H9 (cell line): Measurements from ENCODE around the gene RIOX2. TPM values are rescaled to one million over a fixed set of nuclear protein-coding genes. Genes with fewer than 3 reads are reported as not detected.

Experiments
- DNase-seq: peaks from one replicate; pipeline ENCODE4 v3.0.0-alpha.2; 2017
- H2AFZ ChIP-seq: one replicate; pipeline ENCODE4 v1.6.1; 2013; ENCODE audit warnings: mild to moderate bottlenecking, low read length, control low read depth, moderate library complexity
- H2AK5ac ChIP-seq: 2 replicates; pipeline ENCODE4 v1.6.1; 2013; ENCODE audit warnings: low read length, control low read depth, mixed read lengths; ENCODE audit not compliant: insufficient read length
- H2BK120ac ChIP-seq: one replicate; pipeline ENCODE4 v1.6.1; 2013; ENCODE audit warnings: low read depth, mild to moderate bottlenecking, low read length, control low read depth, inconsistent platforms; ENCODE audit not compliant: poor library complexity, severe bottlenecking
- H2BK12ac ChIP-seq: 2 replicates; pipeline ENCODE4 v1.6.1; 2013; ENCODE audit warnings: low read length, control low read depth, mixed read lengths, low read depth; ENCODE audit not compliant: insufficient read length
- H2BK15ac ChIP-seq: 2 replicates; pipeline ENCODE4 v1.6.1; 2013; ENCODE audit warnings: low read depth, low read length, control low read depth
- H2BK20ac ChIP-seq: one replicate; pipeline ENCODE4 v1.6.1; 2013; ENCODE audit warnings: low read depth, mild to moderate bottlenecking, low read length, control low read depth, inconsistent platforms; ENCODE audit not compliant: poor library complexity, severe bottlenecking
- H2BK5ac ChIP-seq: 2 replicates; pipeline ENCODE4 v1.6.1; 2013; ENCODE audit warnings: low read length, control low read depth, mixed read lengths; ENCODE audit not compliant: insufficient read length
- H3K14ac ChIP-seq: 2 replicates; pipeline ENCODE4 v1.6.1; 2013; ENCODE audit warnings: low read length, control low read depth; ENCODE audit not compliant: insufficient read depth
- H3K18ac ChIP-seq: 2 replicates; pipeline ENCODE4 v1.6.1; 2013; ENCODE audit warnings: low read depth, mild to moderate bottlenecking, mixed read lengths, low read length, control low read depth; ENCODE audit not compliant: insufficient read length
- H3K23ac ChIP-seq: 2 replicates; pipeline ENCODE4 v1.6.1; 2013; ENCODE audit warnings: low read length, control low read depth, mixed read lengths, low read depth; ENCODE audit not compliant: insufficient read length
- H3K23me2 ChIP-seq: 2 replicates; pipeline ENCODE4 v1.6.1; 2013; ENCODE audit warnings: low read depth, mild to moderate bottlenecking, mixed read lengths, low read length, control low read depth; ENCODE audit not compliant: insufficient read length, poor library complexity, severe bottlenecking
- H3K27ac ChIP-seq: 2 replicates; pipeline ENCODE4 v1.5.1; 2013; ENCODE audit warnings: low read length, control low read depth, mixed read lengths, low read depth; ENCODE audit not compliant: insufficient read length
- H3K27me3 ChIP-seq: 2 replicates; pipeline ENCODE4 v1.6.1; 2013; ENCODE audit warnings: low read length, control low read depth, inconsistent platforms; ENCODE audit not compliant: insufficient read depth
- H3K4ac ChIP-seq: 2 replicates; pipeline ENCODE4 v1.6.1; 2013; ENCODE audit warnings: low read depth, mild to moderate bottlenecking, control low read depth, inconsistent platforms, low read length, moderate library complexity
- H3K4me1 ChIP-seq: 2 replicates; pipeline ENCODE4 v1.6.1; 2013; ENCODE audit warnings: low read length, control low read depth, inconsistent platforms; ENCODE audit not compliant: insufficient read depth
- H3K4me2 ChIP-seq: 2 replicates; pipeline ENCODE4 v1.6.1; 2013; ENCODE audit warnings: low read length, control low read depth, mixed read lengths; ENCODE audit not compliant: insufficient read length, insufficient read depth
- H3K56ac ChIP-seq: 2 replicates; pipeline ENCODE4 v1.6.1; 2013; ENCODE audit warnings: low read depth, mild to moderate bottlenecking, mixed read lengths, low read length, control low read depth; ENCODE audit not compliant: insufficient read length
- H3K79me1 ChIP-seq: 2 replicates; pipeline ENCODE4 v1.6.1; 2013; ENCODE audit warnings: low read depth, mild to moderate bottlenecking, moderate library complexity, low read length, control low read depth, inconsistent platforms; ENCODE audit not compliant: insufficient read depth, poor library complexity, severe bottlenecking
- H3K79me2 ChIP-seq: 2 replicates; pipeline ENCODE4 v1.6.1; 2013; ENCODE audit warnings: low read length, control low read depth, inconsistent platforms; ENCODE audit not compliant: insufficient read depth
- H3K9ac ChIP-seq: 2 replicates; pipeline ENCODE4 v1.6.1; 2013; ENCODE audit warnings: low read length, control low read depth, mixed read lengths; ENCODE audit not compliant: insufficient read length; ENCODE audit errors: extremely low read depth
- H3K9me3 ChIP-seq: one replicate; pipeline ENCODE4 v1.6.1; 2013; ENCODE audit warnings: low read depth, low read length, inconsistent platforms; ENCODE audit not compliant: control insufficient read depth
- H3T11ph ChIP-seq: one replicate; pipeline ENCODE4 v1.6.1; 2013; ENCODE audit warnings: mild to moderate bottlenecking, low read length, control low read depth, inconsistent platforms
- H4K20me1 ChIP-seq: one replicate; pipeline ENCODE4 v1.6.1; 2013; ENCODE audit not compliant: control insufficient read depth, insufficient read length, insufficient read depth
- H4K5ac ChIP-seq: 2 replicates; pipeline ENCODE4 v1.6.1; 2013; ENCODE audit warnings: low read depth, mild to moderate bottlenecking, mixed read lengths, low read length, control low read depth; ENCODE audit not compliant: insufficient read length
- H4K8ac ChIP-seq: replicated peaks from 2 replicates; pipeline ENCODE4 v1.6.1; 2013; ENCODE audit warnings: low read length, control low read depth, mixed read lengths, low read depth; ENCODE audit not compliant: insufficient read length
- H4K91ac ChIP-seq: 2 replicates; pipeline ENCODE4 v1.6.1; 2013; ENCODE audit warnings: low read depth, mild to moderate bottlenecking, moderate library complexity, mixed read lengths, low read length, control low read depth; ENCODE audit not compliant: insufficient read length
- H3K27ac Mint-ChIP-seq, 3 experiments: 2 replicates in 2 of 3; 3 replicates in 1 of 3; pipeline ENCODE4 v1.8.0; 2020 to 2021; ENCODE audit warnings: mixed read lengths in 3 of 3, mild to moderate bottlenecking in 1 of 3, moderate library complexity in 1 of 3
- H3K27me3 Mint-ChIP-seq: 2 replicates; pipeline ENCODE4 v1.8.0; 2021; ENCODE audit warnings: low read depth, mild to moderate bottlenecking, moderate library complexity, mixed read lengths
- H3K36me3 Mint-ChIP-seq, 3 experiments: 2 replicates in 2 of 3; 3 replicates in 1 of 3; pipeline ENCODE4 v1.8.0; 2020 to 2021; ENCODE audit warnings: low read depth in 3 of 3, mixed read lengths in 3 of 3; ENCODE audit not compliant: insufficient read depth in 1 of 3
- H3K4me1 Mint-ChIP-seq, 2 experiments: 2 replicates each; pipeline ENCODE4 v1.8.0; 2020; ENCODE audit warnings: mixed read lengths in 2 of 2
- H3K4me3 Mint-ChIP-seq, 2 experiments: 2 replicates in 1 of 2; 3 replicates in 1 of 2; pipeline ENCODE4 v1.8.0; 2020 to 2021; ENCODE audit warnings: mild to moderate bottlenecking in 2 of 2, mixed read lengths in 2 of 2, moderate library complexity in 1 of 2
- H3K9me3 Mint-ChIP-seq, 2 experiments: 2 replicates in 1 of 2; 3 replicates in 1 of 2; pipeline ENCODE4 v1.8.0; 2020; ENCODE audit warnings: mild to moderate bottlenecking in 2 of 2, mixed read lengths in 2 of 2, moderate library complexity in 1 of 2
- WGBS: extraction: QIAGEN DNeasy Blood & Tissue Kit; methylation state at CpG from one replicate; pipeline ENCODE4 v1.1.7; 2013; ENCODE audit warnings: missing lambda C conversion rate, low lambda C conversion rate, mixed read lengths; ENCODE audit not compliant: insufficient read length; ENCODE audit errors: extremely low coverage; 5-methylcytosine and 5-hydroxymethylcytosine counted together
- total RNA-seq: library from RNA; stranded (reverse); gene quantifications from 2 replicates; pipeline ENCODE4 v1.2.1, GENCODE V29; 2021
- TF ChIP-seq, protein P1 (sequence below): fragments of 200-600 bp; sonication (generic); conservative IDR thresholded peaks from 3 replicates; pipeline ENCODE4 v1.8.0; 2021; ENCODE audit warnings: antibody characterized with exemption, mild to moderate bottlenecking

The RIOX2 gene
- total RNA-seq, 1 experiment from 2014 or later: 15.5 TPM

DNA sequence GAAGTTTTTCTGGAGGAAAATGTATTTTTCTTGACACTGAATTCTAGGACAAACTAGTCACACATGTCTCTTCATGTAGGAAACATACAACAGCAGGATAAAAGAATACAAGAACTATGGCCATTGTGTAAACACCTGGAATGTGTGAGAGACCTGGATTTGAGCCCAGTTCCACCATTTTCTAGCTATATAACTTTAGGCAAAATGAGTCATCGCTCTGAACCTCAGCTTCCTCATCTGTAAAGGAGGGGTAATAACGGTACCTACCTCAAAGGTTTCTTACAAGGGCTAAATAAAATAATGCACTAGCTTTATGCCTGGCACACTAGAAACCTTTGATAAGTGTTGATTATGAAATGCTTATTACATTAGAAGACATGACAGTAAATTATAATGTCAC, 57.8 kb downstream of the RIOX2 start:
- WGBS: no CpG with 5 or more reads among the region's 2 CpGs
- no peaks in the 10 kb centered on the region for H3K79me2 ChIP-seq

More for the DNA sequence above, 57.8 kb downstream of the RIOX2 start:
- Histone ChIP-seq H3K23ac (no peak overlapping the region), H3T11ph (no peak overlapping the region), H2BK15ac (no peak overlapping the region), H2BK5ac (no peak overlapping the region), H3K56ac (no peak overlapping the region), H2BK12ac (no peak overlapping the region), H4K91ac (no peak overlapping the region), H3K27ac (no peak overlapping the region), H3K9ac (no peak overlapping the region), H3K4me1 (no peaks in the 10 kb centered on the region), H2BK20ac (no peak overlapping the region), H2AK5ac (no peak overlapping the region), H4K8ac (no peak overlapping the region), H3K18ac (no peak overlapping the region), H3K9me3 (no peaks in the 10 kb centered on the region), H2AFZ (no peak overlapping the region), H3K4ac (no peak overlapping the region), H3K27me3 (no peaks in the 10 kb centered on the region), H3K4me2 (no peak overlapping the region), H3K79me1 (no peaks in the 10 kb centered on the region), H2BK120ac (no peak overlapping the region), H3K14ac (no peak overlapping the region), H4K20me1 (no peaks in the 10 kb centered on the region), H3K23me2 (no peaks in the 10 kb centered on the region), H4K5ac (no peak overlapping the region)
- TF ChIP-seq, protein P1, sequence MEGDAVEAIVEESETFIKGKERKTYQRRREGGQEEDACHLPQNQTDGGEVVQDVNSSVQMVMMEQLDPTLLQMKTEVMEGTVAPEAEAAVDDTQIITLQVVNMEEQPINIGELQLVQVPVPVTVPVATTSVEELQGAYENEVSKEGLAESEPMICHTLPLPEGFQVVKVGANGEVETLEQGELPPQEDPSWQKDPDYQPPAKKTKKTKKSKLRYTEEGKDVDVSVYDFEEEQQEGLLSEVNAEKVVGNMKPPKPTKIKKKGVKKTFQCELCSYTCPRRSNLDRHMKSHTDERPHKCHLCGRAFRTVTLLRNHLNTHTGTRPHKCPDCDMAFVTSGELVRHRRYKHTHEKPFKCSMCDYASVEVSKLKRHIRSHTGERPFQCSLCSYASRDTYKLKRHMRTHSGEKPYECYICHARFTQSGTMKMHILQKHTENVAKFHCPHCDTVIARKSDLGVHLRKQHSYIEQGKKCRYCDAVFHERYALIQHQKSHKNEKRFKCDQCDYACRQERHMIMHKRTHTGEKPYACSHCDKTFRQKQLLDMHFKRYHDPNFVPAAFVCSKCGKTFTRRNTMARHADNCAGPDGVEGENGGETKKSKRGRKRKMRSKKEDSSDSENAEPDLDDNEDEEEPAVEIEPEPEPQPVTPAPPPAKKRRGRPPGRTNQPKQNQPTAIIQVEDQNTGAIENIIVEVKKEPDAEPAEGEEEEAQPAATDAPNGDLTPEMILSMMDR: no peak
- H3K9me3 Mint-ChIP-seq: no peaks in the 10 kb centered on the region
- no peaks in the 10 kb centered on the region for H3K27me3 Mint-ChIP-seq
- no peak overlapping the region for H3K27ac Mint-ChIP-seq
- peaks cover 0 to 4% (median 0%) of the 10 kb centered on the region in 3 experiments; a peak in 2 of 7 replicates for H3K36me3 Mint-ChIP-seq
- peaks cover 12 to 13% of the 10 kb centered on the region in 2 experiments for H3K4me1 Mint-ChIP-seq
- H3K4me3 Mint-ChIP-seq: no peak overlapping the region
- DNase-seq: no peak
